Transverse colon (tissue), 4 donors: ENCODE measurements around the gene GABARAPL1. TPM values are rescaled to one million over a fixed set of nuclear protein-coding genes. Genes with fewer than 3 reads are reported as not detected.

Experiments used
- DNase-seq: peaks from one replicate; pipeline ENCODE4 v3.0.0-alpha.2; 2019
- H3K27ac ChIP-seq, 4 donors: fragments of 200-600 bp; sonication (generic); 2 replicates each; pipeline ENCODE4 v1.5.1; 2016 to 2018; ENCODE audit warnings: inconsistent platforms in 4 of 4
- H3K27me3 ChIP-seq: fragments of 200-600 bp; sonication (generic); 2 replicates; pipeline ENCODE4 v1.5.1; 2017; ENCODE audit warnings: inconsistent platforms
- H3K36me3 ChIP-seq, 4 donors: fragments of 200-600 bp; sonication (generic); 2 replicates each; pipeline ENCODE4 v1.5.1; 2017 to 2019; ENCODE audit warnings: inconsistent platforms in 4 of 4
- H3K4me1 ChIP-seq, 4 donors: fragments of 200-600 bp; sonication (generic); 2 replicates each; pipeline ENCODE4 v1.5.1; 2017 to 2020; ENCODE audit warnings: inconsistent platforms in 4 of 4
- H3K4me3 ChIP-seq, 4 donors: fragments of 200-600 bp; sonication (generic); 1 replicate in 1 of 4; 2 replicates in 3 of 4; pipeline versions ENCODE4 v1.5.1 to v1.6.1; 2017 to 2019; ENCODE audit warnings: inconsistent platforms in 4 of 4
- H3K9me3 ChIP-seq, 2 donors: fragments of 200-600 bp; sonication (generic); 2 replicates each; pipeline ENCODE4 v1.5.1; 2017 to 2019; ENCODE audit warnings: inconsistent platforms in 2 of 2
- EP300 ChIP-seq: sonication (generic); formaldehyde crosslinking; IDR thresholded peaks from one replicate; pipeline ENCODE4 v1.6.1; 2017; ENCODE audit warnings: antibody characterized with exemption, low read depth
- POLR2A ChIP-seq: fragments of 450-650 bp; IDR thresholded peaks from one replicate; pipeline ENCODE4 v1.6.1; 2016; ENCODE audit warnings: antibody characterized with exemption, mild to moderate bottlenecking, moderate library complexity
- POLR2AphosphoS5 ChIP-seq, 3 donors: sonication (generic); formaldehyde crosslinking; IDR thresholded peaks; one replicate each; pipeline ENCODE4 v1.6.1; 2016; ENCODE audit warnings: antibody characterized with exemption in 3 of 3
- WGBS, 2 donors: methylation state at CpG; one replicate each; pipeline ENCODE4 v1.1.5; 2018; ENCODE audit warnings: low coverage in 1 of 2; 5-methylcytosine and 5-hydroxymethylcytosine counted together
- in situ Hi-C, 4 donors: fragments of 200-750 bp; cut with MboI; loops; one replicate each; pipeline versions ENCODE4 v1.15.0 to v1.15.1; 2017; ENCODE audit warnings: low sequenced_read_pairs in 3 of 4, low pct_ligation_motif_present in 1 of 4, low pct_unique_long_range_greater_than_20kb in 1 of 4
- intact Hi-C: fragments of 100-400 bp; cut with DNase I; formaldehyde crosslinking; loops from one replicate; pipeline ENCODE4 v1.15.1; 2023; ENCODE audit warnings: low total_unique reads
- total RNA-seq, 4 donors: library from RNA; depleted of rRNA; stranded (reverse); fragments of >200 nt; gene quantifications; one replicate each; pipeline ENCODE4 v1.1.0, GENCODE V29; 2016
- TF ChIP-seq, protein P1 (sequence below), 5 experiments: fragments of 200-600 bp in 3 of 5; fragments of 450-650 bp in 2 of 5; sonication (generic) in 3 of 5; IDR thresholded peaks; 1 replicate in 2 of 5; 2 replicates in 3 of 5; pipeline ENCODE4 v1.5.1; 2016 to 2017; ENCODE audit warnings: antibody characterized with exemption in 5 of 5, inconsistent platforms in 3 of 5, mild to moderate bottlenecking in 2 of 5, moderate library complexity in 1 of 5

The GABARAPL1 gene
- total RNA-seq, 4 donors from 2014 or later, result 33.6 to 65.3 (median 59.5) TPM

DNA sequence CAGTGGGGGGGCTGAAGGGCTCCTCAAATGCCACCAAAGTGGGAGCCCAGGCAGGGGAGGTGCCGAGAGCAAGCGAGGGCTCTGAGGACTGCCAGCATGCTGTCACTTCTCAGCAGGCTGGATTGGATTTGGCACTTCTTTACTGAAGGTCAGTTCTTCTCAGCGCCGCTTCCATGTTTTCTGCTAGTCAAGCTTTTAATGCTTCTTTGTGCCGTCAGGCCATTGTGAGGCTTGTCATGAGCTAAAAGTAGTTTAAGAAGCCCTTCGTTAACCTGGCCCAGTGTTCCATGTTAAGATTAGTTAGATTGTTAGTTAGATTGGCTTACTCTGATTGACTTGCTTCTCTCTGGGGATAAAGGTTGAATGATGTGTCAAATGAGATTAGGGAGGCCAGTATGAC, 13.4 kb downstream of the GABARAPL1 start:
- Histone ChIP-seq H3K4me1 (no peaks in the 10 kb centered on the region), H3K27ac (no peak overlapping the region), H3K4me3 (no peak overlapping the region), H3K9me3 (no peaks in the 10 kb centered on the region), H3K27me3 (no peaks in the 10 kb centered on the region), H3K36me3 (peaks cover 0 to 20% (median 8%) of the 10 kb centered on the region in 4 donors)
- TF ChIP-seq, protein P1, sequence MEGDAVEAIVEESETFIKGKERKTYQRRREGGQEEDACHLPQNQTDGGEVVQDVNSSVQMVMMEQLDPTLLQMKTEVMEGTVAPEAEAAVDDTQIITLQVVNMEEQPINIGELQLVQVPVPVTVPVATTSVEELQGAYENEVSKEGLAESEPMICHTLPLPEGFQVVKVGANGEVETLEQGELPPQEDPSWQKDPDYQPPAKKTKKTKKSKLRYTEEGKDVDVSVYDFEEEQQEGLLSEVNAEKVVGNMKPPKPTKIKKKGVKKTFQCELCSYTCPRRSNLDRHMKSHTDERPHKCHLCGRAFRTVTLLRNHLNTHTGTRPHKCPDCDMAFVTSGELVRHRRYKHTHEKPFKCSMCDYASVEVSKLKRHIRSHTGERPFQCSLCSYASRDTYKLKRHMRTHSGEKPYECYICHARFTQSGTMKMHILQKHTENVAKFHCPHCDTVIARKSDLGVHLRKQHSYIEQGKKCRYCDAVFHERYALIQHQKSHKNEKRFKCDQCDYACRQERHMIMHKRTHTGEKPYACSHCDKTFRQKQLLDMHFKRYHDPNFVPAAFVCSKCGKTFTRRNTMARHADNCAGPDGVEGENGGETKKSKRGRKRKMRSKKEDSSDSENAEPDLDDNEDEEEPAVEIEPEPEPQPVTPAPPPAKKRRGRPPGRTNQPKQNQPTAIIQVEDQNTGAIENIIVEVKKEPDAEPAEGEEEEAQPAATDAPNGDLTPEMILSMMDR (IDR thresholded peaks at IDR 0.05), result no peak
- TF ChIP-seq POLR2A (no peak), POLR2AphosphoS5 (IDR thresholded peaks at IDR 0.05) (no peak), EP300 (no peak)
- intact Hi-C loops (no loop called here), in situ Hi-C loops (loop anchor here (25.0 kb wide), 3 partner anchors 336 to 1261 kb away; no protein-coding TSS in a partner anchor)
- 94% methylated on average over 6 of the region's 6 CpGs; no CpG with 5 or more reads in 1 of the 2 donors for WGBS, 2 donors
- DNase-seq, result no peak

DNA sequence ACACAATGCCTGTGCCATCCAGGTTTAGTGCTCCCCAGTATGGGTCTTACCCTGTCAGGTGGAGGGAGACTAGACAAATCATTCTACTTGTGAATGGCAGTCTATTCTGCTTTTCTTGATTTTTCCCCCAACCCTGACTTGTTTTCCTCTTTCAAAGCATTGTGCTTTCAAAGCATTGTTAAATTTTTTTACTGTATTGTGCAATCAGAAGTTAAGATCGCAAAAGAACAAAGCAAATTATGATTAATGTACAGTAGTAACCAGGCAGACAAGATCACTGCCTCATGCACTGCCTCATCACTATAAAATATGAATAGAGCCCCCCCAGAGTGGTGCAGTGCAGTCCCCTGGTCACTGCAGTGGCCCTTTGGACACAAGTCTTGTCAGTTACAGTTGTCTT, 14.1 kb downstream of the GABARAPL1 start:
- WGBS, 2 donors, result 77 to 90% methylated on average over 1 of the region's 1 CpG
- in situ Hi-C loops, result loop anchor here (25.0 kb wide), 3 partner anchors 336 to 1261 kb away; no protein-coding TSS in a partner anchor
- H3K4me1 ChIP-seq, result no peaks in the 10 kb centered on the region
- no peaks in the 10 kb centered on the region for H3K9me3 ChIP-seq
- H3K36me3 ChIP-seq, result peaks cover 0 to 14% (median 5%) of the 10 kb centered on the region in 4 donors
- no peaks in the 10 kb centered on the region for H3K27me3 ChIP-seq
- DNase-seq, result no peak
- no peak overlapping the region for H3K4me3 ChIP-seq
- TF ChIP-seq POLR2A (no peak), POLR2AphosphoS5 (IDR thresholded peaks at IDR 0.05) (no peak), EP300 (no peak)
- TF ChIP-seq, protein P1 (IDR thresholded peaks at IDR 0.05), result no peak
- intact Hi-C loops, result no loop called here
- H3K27ac ChIP-seq, result no peak overlapping the region

DNA sequence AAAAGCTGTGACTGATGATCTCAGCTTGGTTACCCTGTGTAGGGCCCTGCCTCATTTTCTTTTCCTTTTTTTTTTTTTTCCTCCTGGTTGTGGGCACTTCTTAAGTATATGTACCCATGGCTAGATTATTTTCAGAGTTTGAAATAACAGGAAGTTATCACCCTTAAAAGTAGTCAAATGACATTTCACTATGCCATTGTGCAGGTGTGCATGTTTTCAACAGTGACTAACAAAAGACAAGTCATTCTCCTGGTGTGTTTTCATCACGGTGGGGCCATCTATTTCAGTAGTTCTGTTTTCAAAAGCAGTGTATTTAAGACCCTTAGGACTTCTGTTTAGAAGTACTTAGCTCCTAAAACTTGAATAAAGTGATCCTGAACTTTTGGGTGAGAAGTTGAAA, 15.0 kb downstream of the GABARAPL1 start:
- WGBS, 2 donors, result 50% methylated on average over 1 of the region's 1 CpG; no CpG with 5 or more reads in 1 of the 2 donors
- Histone ChIP-seq H3K27me3 (no peaks in the 10 kb centered on the region), H3K4me1 (no peaks in the 10 kb centered on the region), H3K4me3 (no peak overlapping the region), H3K36me3 (peaks cover 0 to 4% (median under 1%) of the 10 kb centered on the region in 4 donors), H3K27ac (no peak overlapping the region), H3K9me3 (no peaks in the 10 kb centered on the region)
- intact Hi-C loops, result no loop called here
- in situ Hi-C loops, result loop anchor here (25.0 kb wide), 3 partner anchors 335 to 1260 kb away; no protein-coding TSS in a partner anchor
- no peak for DNase-seq
- TF ChIP-seq EP300 (no peak), POLR2A (no peak), POLR2AphosphoS5 (IDR thresholded peaks at IDR 0.05) (no peak)
- TF ChIP-seq, protein P1 (IDR thresholded peaks at IDR 0.05), result no peak

DNA sequence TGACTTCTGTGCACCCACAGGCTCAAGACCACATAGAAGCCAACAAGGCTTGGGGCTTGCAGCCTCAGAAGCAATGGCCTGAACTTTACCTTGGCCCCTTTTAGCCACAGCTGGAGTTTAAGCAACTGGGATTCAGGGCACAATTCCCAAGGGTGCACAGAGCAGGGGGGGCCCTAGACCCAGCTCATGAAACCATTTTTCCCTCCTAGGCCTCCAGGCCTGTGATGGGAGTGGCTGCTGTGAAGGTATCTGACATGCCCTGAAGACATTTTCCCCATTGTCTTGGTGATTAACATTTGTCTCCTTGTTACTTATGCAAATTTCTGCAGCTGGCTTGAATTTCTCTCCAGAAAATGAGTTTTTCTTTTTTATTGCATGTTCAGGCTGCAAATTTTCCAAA, 21.9 kb downstream of the GABARAPL1 start:
- H3K4me1 ChIP-seq, result no peaks in the 10 kb centered on the region
- in situ Hi-C loops, result loop anchor here (10.0 to 25.0 kb wide), 4 partner anchors 328 to 1253 kb away; no protein-coding TSS in a partner anchor
- H3K4me3 ChIP-seq, result no peak overlapping the region
- intact Hi-C loops, result no loop called here
- no peaks in the 10 kb centered on the region for H3K36me3 ChIP-seq
- H3K27ac ChIP-seq, result no peak overlapping the region
- DNase-seq, result no peak
- no peaks in the 10 kb centered on the region for H3K27me3 ChIP-seq
- no peaks in the 10 kb centered on the region for H3K9me3 ChIP-seq
- TF ChIP-seq POLR2AphosphoS5 (IDR thresholded peaks at IDR 0.05) (no peak), POLR2A (no peak), EP300 (no peak)
- TF ChIP-seq, protein P1 (IDR thresholded peaks at IDR 0.05), result no peak
